Heart right ventricle (tissue), 16 donors: ENCODE results near the gene PIK3C2G. TPM values are rescaled to one million over a fixed set of nuclear protein-coding genes. Genes with fewer than 3 reads are reported as not detected.
"Not testable (repeated sequence)": the region's sequence is repeated elsewhere in the genome, so short reads cannot be mapped to it uniquely, and the experiment has no call there.

Experiments
- ATAC-seq, 8 donors: fragments of 200-7000 bp; cut with Tn5 transposase; one replicate each; pipeline ENCODE4 v1.9.1; 2020; ENCODE audit warnings: mild to moderate bottlenecking in 8 of 8, moderate library complexity in 8 of 8, moderate number of reproducible peaks in 1 of 8
- DNase-seq, 2 donors: peaks; one replicate each; pipeline ENCODE4 v3.0.0-alpha.2; 2020
- H3K27ac ChIP-seq, 10 donors: fragments of 200-600 bp; sonication (generic) in 2 of 10; one replicate each; pipeline versions ENCODE4 v1.5.0 to v1.8.0; 2020 to 2022; ENCODE audit warnings: mild to moderate bottlenecking in 3 of 10
- H3K27me3 ChIP-seq, 7 donors: fragments of 200-600 bp; one replicate each; pipeline ENCODE4 v1.8.0; 2021 to 2022; ENCODE audit warnings: mild to moderate bottlenecking in 2 of 7
- H3K36me3 ChIP-seq, 9 donors: fragments of 200-600 bp; sonication (generic) in 1 of 9; one replicate each; pipeline versions ENCODE4 v1.5.0 to v1.8.0; 2020 to 2022; ENCODE audit warnings: mild to moderate bottlenecking in 2 of 9
- H3K4me1 ChIP-seq, 9 donors: fragments of 200-600 bp; sonication (generic) in 1 of 9; one replicate each; pipeline versions ENCODE4 v1.5.0 to v1.8.0; 2020 to 2022; ENCODE audit warnings: mild to moderate bottlenecking in 4 of 9
- H3K4me3 ChIP-seq, 10 donors: fragments of 200-600 bp; sonication (generic) in 2 of 10; one replicate each; pipeline versions ENCODE4 v1.5.0 to v1.8.0; 2020 to 2022; ENCODE audit warnings: mild to moderate bottlenecking in 7 of 10, moderate library complexity in 2 of 10
- H3K9me3 ChIP-seq, 11 donors: fragments of 200-600 bp in 10 of 11; sonication (generic) in 2 of 11; one replicate each; pipeline versions ENCODE4 v1.5.0 to v1.8.0; 2013 to 2022; ENCODE audit warnings: mild to moderate bottlenecking in 2 of 11, control low read depth in 1 of 11, moderate library complexity in 1 of 11
- CTCF ChIP-seq, 9 donors: fragments of 200-600 bp; sonication (generic) in 2 of 9; IDR thresholded peaks; one replicate each; pipeline versions ENCODE4 v1.5.0 to v1.8.0; 2021 to 2022; ENCODE audit warnings: antibody characterized with exemption in 9 of 9, mild to moderate bottlenecking in 5 of 9, moderate library complexity in 1 of 9
- WGBS, 2 donors: extraction: QIAGEN DNeasy Blood & Tissue Kit; methylation state at CpG; one replicate each; pipeline ENCODE4 v1.1.7; 2013; ENCODE audit warnings: inconsistent platforms in 1 of 2; 5-methylcytosine and 5-hydroxymethylcytosine counted together
- intact Hi-C, 10 donors: fragments of 100-400 bp; cut with DNase I; formaldehyde crosslinking; loops; one replicate each; pipeline versions ENCODE4 v1.11.1 to v1.14.2; 2022
- polyA plus RNA-seq, 2 donors: library from polyadenylated mRNA; stranded (reverse); fragments of 200-250 nt; gene quantifications; one replicate each; pipeline ENCODE4 v1.2.3, GENCODE V29; 2013
- total RNA-seq, 10 donors: library from RNA; stranded (reverse); fragmentation: NEBNext Ultra II Directional in 3 of 10; extraction: Animal tissue kit (Norgen Biotek cat#: 25700) in 3 of 10; gene quantifications; one replicate each; pipeline versions ENCODE4 v1.2.1 to v1.2.4, GENCODE V29; 2021 to 2023
- donor health status: Arrhythmogenic right ventricular cardiomyopathy.
- donor health status: ischemic (EF 13 %, LVEDD 7.1; RV severe dilation, severe dysfunction).
- donor health status: healthy with polysubstance abuse.
- donor health status: DM: no; HTN: yes; CAD: no.
- donor health status: DM: no; HTN: no; CAD: no.
- donor health status: ischemic (EF 25% LVEDD 6.9; RV normal size, moderate dysfunction).
- donor health status: ischemic (EF 25% LVEDD 5.7; RV mildly dilated, moderate dysfunction).
- donor health status: healthy.
- donor health status: DM: yes; HTN: yes; CAD: no.
- donor health status: Ischemic cardiomyopathy.
- donor health status: ischemic (EF 35%, LVEDD 5.7; RV mildly dilated, moderate dysfunction).
- donor health status: nonischemic (EF 11% LVEDD 7.7; RV severe dilation, severe dysfunction).
- donor health status: DM: yes; HTN: yes; CAD: no.
- donor health status: PGD.
- donor health status: ischemic (EF 29% LVEDD 5.4; RV normal size, mild dysfunction).
- donor health status: nonischemic (EF 23%, LVEDD 6.1; RV moderate dilation, normal function).

Gene PIK3C2G
- total and polyA plus RNA-seq, 12 donors = not detected

- 84 to 92% methylated on average over 1 of the region's 1 CpG for WGBS, 2 donors
- no peak for TF ChIP-seq CTCF (IDR thresholded peaks at IDR 0.05)
These were observed 261.5 kb downstream of the PIK3C2G start for GRCh38 chr12:18522806-18523205.

DNA sequence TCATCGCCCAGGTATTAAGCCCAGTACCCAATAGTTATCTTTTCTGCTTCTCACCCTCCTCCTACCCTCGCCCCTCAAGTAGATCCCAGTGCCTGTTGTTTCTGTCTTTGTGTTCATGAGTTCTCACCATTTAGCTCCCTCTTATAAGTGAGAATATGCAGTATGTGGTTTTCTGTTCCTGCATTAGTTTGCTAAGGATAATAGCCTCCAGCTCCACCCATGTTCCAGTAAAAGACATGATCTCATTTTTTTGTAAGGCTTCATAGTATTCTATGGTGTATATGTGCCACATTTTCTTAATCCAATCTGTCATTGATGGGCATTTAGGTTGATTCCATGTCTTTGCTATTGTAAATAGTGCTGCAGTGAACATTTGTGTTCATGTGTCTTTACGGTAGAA lies 281.2 kb downstream of the PIK3C2G start:
- intact Hi-C loops = not testable (repeated sequence)

More at GRCh38 chr12:18522806-18523205, 261.5 kb downstream of the PIK3C2G start:
- ATAC-seq (no peak), DNase-seq (no peak)
- no peak overlapping the region for H3K27ac ChIP-seq
- H3K36me3 ChIP-seq = no peaks in the 10 kb centered on the region
- H3K27me3 ChIP-seq = no peaks in the 10 kb centered on the region
- intact Hi-C loops = no loop called here
- no peaks in the 10 kb centered on the region for H3K4me1 ChIP-seq
- H3K4me3 ChIP-seq = no peak overlapping the region
- H3K9me3 ChIP-seq = peaks cover 0 to 51% (median 21%) of the 10 kb centered on the region in 11 donors

DNA sequence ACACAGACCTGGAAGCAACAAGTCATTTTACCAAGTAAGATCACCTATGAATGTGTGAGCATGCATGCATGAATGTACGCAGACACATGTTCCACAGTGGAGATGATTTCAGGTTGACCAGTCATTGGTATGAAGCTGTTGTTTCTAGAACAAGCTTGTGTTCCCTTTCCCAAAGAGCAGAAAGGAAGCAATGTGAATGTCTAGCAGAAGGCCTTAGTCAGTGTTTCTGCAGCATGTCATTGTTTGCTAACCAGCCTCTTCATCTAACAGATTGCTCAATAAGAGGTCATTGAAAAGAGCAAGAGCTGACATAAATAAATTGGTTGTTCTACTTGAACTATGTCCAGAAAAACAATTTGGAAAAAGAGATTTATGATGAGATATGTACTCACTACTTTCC lies 285.1 kb downstream of the PIK3C2G start:
- no peak for DNase-seq
- intact Hi-C loops = no loop called here
- Histone ChIP-seq H3K4me3 (no peak overlapping the region), H3K36me3 (no peaks in the 10 kb centered on the region), H3K9me3 (no peaks in the 10 kb centered on the region), H3K27me3 (no peaks in the 10 kb centered on the region), H3K27ac (no peak overlapping the region), H3K4me1 (no peaks in the 10 kb centered on the region)
- TF ChIP-seq CTCF (IDR thresholded peaks at IDR 0.05) = no peak
- WGBS, 2 donors = 94 to 100% methylated on average over 1 of the region's 1 CpG
- peak in 1 of 8 donors; percentile 57 for ATAC-seq

More for the DNA sequence above, 281.2 kb downstream of the PIK3C2G start:
- H3K9me3 ChIP-seq, H3K4me1 ChIP-seq, H3K4me3 ChIP-seq, H3K27ac ChIP-seq, ATAC-seq, H3K27me3 ChIP-seq, DNase-seq, H3K36me3 ChIP-seq: not testable (repeated sequence)
- WGBS, 2 donors = 92 to 94% methylated on average over 3 of the region's 3 CpGs

DNA sequence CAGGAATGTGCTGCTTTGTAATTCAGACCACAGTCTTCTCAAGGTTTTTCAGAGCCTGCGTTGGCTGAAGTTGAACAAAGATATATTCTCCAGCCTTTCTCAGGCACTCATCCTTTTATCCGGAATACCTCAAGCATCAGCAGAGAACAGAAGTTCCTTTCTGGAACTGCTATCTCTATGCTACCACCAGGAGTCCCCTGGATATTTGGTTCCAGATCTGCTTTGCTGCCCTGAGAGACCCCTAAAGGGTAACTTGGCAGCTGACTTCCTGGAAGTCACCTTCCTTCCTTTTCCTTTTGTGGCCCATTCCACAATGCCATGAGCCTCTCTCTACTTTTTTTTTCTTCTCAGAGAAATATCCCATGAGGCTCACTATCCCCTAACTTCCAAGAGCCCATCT lies 288.3 kb downstream of the PIK3C2G start:
- ATAC-seq (no peak), DNase-seq (no peak)
- H3K27me3 ChIP-seq = no peaks in the 10 kb centered on the region
- no peaks in the 10 kb centered on the region for H3K9me3 ChIP-seq
- intact Hi-C loops = no loop called here
- no peak overlapping the region for H3K4me3 ChIP-seq
- H3K27ac ChIP-seq = no peak overlapping the region
- 82 to 88% methylated on average over 2 of the region's 2 CpGs for whole genome bisulfite sequencing, 2 donors
- H3K36me3 ChIP-seq = no peaks in the 10 kb centered on the region
- no peak for TF ChIP-seq CTCF (IDR thresholded peaks at IDR 0.05)
- H3K4me1 ChIP-seq = peaks cover 0 to 11% (median 0%) of the 10 kb centered on the region in 9 donors

GRCh38 chr12:18551106-18551505 lies 289.8 kb downstream of the PIK3C2G start:
- TF ChIP-seq CTCF (IDR thresholded peaks at IDR 0.05) = no peak
- WGBS, 2 donors = 85 to 100% methylated on average over 1 of the region's 1 CpG
- Histone ChIP-seq H3K9me3 (no peaks in the 10 kb centered on the region), H3K27me3 (no peaks in the 10 kb centered on the region), H3K27ac (no peak overlapping the region), H3K4me3 (no peak overlapping the region), H3K4me1 (peaks cover 0 to 11% (median 0%) of the 10 kb centered on the region in 9 donors), H3K36me3 (no peaks in the 10 kb centered on the region)
- ATAC-seq (no peak), DNase-seq (no peak)
- intact Hi-C loops = no loop called here
